ENCODE data around the gene ZNF133.

The ZNF133 gene

DNA sequence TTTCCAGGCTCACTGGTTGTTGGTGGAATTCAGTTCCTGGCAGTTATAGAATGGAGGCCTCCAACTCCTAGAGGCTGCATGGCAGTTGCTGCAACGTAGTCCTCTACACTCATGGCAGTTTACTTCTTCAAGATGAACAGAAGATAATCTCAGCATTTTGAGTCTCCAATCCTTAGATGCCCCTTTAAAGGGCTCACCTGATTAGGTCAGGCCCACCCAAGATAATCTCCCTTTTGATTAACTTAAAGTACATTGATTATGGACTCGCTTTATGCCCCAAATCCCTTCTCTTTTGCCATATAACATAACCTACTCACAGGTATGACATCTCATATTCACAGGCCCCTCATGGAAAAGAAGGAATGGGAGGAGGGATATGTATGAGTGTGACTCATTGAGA lies 76.4 kb downstream of the ZNF133 start:
- no peak for DNase-seq
